Measurements from ENCODE around the gene ANKS1B.

DNA sequence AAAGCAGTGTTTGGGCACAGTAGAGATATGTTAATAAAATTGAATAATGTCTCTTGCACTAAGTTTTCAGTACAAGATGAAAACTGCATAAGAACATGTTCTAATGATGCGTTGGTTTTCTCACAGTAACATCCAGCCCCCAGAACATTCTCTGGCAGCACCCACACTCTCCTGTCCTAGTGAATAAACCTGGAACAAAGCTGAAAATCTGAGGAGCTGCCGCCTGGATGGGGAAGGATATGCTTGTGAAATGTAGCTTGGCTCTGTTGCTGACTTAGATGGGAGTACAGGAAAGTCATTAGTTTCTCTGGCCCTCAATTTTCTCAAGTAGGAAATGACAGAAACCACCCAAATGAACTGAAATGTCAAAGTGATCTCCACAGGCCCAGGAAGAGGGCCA lies 1015.8 kb downstream of the ANKS1B start:
- no peak for TF ChIP-seq EP300 (IDR thresholded peaks at IDR 0.05; ENCODE audit: borderline replicate concordance)
- TF ChIP-seq, protein P1, sequence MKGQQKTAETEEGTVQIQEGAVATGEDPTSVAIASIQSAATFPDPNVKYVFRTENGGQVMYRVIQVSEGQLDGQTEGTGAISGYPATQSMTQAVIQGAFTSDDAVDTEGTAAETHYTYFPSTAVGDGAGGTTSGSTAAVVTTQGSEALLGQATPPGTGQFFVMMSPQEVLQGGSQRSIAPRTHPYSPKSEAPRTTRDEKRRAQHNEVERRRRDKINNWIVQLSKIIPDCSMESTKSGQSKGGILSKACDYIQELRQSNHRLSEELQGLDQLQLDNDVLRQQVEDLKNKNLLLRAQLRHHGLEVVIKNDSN (IDR thresholded peaks at IDR 0.05), result no peak
- no peak for TF ChIP-seq CEBPB (IDR thresholded peaks at IDR 0.05)
- TF ChIP-seq RAD21 (IDR thresholded peaks at IDR 0.05; ENCODE audit: low read depth), result no peak
- TF ChIP-seq, protein P2, sequence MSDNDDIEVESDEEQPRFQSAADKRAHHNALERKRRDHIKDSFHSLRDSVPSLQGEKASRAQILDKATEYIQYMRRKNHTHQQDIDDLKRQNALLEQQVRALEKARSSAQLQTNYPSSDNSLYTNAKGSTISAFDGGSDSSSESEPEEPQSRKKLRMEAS (IDR thresholded peaks at IDR 0.05), result no peak
- TF ChIP-seq TAF1 (IDR thresholded peaks at IDR 0.05; ENCODE audit: low read depth), result no peak
- TF ChIP-seq TCF12 (IDR thresholded peaks at IDR 0.05; ENCODE audit: low read depth), result no peak
- no peak for TF ChIP-seq YY1 (IDR thresholded peaks at IDR 0.05; ENCODE audit: low read depth)
- no peak for TF ChIP-seq FOXM1 (IDR thresholded peaks at IDR 0.05; ENCODE audit: borderline replicate concordance, low read depth)
- no peak for TF ChIP-seq CREB1 (IDR thresholded peaks at IDR 0.05; ENCODE audit: low read depth)
